ENCODE results near the gene NDFIP1.
A peak's percentile ranks its signal among the peaks of the same experiment; 100 is the strongest.

DNA sequence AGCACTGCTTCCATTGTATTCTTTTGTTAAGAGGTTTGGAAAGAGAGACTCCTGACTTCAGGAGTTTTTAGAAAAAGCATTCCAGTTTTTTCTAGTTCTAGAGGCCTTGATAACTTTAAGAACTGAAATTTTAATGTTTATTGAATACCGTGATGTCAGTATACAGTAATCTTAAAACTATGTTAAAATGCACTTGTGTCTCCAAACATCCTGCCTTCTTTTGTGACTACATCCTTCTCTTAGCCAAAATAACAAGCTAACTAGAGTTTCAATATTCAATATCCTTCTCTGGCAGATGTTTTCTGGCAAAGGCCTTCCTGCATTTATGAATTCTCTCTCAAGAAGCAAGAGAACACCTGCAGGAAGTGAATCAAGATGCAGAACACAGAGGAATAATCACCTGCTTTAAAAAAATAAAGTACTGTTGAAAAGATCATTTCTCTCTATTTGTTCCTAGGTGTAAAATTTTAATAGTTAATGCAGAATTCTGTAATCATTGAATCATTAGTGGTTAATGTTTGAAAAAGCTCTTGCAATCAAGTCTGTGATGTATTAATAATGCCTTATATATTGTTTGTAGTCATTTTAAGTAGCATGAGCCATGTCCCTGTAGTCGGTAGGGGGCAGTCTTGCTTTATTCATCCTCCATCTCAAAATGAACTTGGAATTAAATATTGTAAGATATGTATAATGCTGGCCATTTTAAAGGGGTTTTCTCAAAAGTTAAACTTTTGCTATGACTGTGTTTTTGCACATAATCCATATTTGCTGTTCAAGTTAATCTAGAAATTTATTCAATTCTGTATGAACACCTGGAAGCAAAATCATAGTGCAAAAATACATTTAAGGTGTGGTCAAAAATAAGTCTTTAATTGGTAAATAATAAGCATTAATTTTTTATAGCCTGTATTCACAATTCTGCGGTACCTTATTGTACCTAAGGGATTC is 43.1 kb downstream of the NDFIP1 start:
- TF ChIP-seq EZH2phosphoT487 (IDR thresholded peaks at IDR 0.05; ENCODE audit: borderline replicate concordance, low read length) = no peak
- TF ChIP-seq, protein P1, sequence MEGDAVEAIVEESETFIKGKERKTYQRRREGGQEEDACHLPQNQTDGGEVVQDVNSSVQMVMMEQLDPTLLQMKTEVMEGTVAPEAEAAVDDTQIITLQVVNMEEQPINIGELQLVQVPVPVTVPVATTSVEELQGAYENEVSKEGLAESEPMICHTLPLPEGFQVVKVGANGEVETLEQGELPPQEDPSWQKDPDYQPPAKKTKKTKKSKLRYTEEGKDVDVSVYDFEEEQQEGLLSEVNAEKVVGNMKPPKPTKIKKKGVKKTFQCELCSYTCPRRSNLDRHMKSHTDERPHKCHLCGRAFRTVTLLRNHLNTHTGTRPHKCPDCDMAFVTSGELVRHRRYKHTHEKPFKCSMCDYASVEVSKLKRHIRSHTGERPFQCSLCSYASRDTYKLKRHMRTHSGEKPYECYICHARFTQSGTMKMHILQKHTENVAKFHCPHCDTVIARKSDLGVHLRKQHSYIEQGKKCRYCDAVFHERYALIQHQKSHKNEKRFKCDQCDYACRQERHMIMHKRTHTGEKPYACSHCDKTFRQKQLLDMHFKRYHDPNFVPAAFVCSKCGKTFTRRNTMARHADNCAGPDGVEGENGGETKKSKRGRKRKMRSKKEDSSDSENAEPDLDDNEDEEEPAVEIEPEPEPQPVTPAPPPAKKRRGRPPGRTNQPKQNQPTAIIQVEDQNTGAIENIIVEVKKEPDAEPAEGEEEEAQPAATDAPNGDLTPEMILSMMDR (conservative IDR thresholded peaks at IDR 0.05; ENCODE audit: low read depth, low read length) = peak; percentile 87
- TF ChIP-seq EZH2 (IDR thresholded peaks at IDR 0.05; ENCODE audit: low read length, unreplicated experiment) = no peak

All from PC-3 (cell line).